ENCODE results near the gene TESK1. TPM values are rescaled to one million over a fixed set of nuclear protein-coding genes. Genes with fewer than 3 reads are reported as not detected.

TESK1 gene
- total RNA-seq, 1 donor from 2014 or later = 30.9 TPM

- Histone ChIP-seq H3K27ac (ENCODE audit: low read depth, low read length) (no peak overlapping the region), H3K27me3 (ENCODE audit: insufficient read depth, low read length) (no peaks in the 10 kb centered on the region), H2AFZ (ENCODE audit: low read depth, low read length) (no peak overlapping the region), H3K9ac (ENCODE audit: low read length) (no peak overlapping the region), H3K36me3 (ENCODE audit: insufficient read depth, low read length) (peaks cover 40% of the 10 kb centered on the region), H3K79me2 (ENCODE audit: insufficient read depth, low read length) (peaks cover 38% of the 10 kb centered on the region), H3K4me3 (ENCODE audit: insufficient read depth, low read depth, low read length) (no peak overlapping the region), H3K4me2 (ENCODE audit: low read length) (no peak overlapping the region), H4K20me1 (ENCODE audit: insufficient read depth, low read length) (peaks cover 41% of the 10 kb centered on the region), H3K9me3 (ENCODE audit: insufficient read depth, low read depth, low read length) (no peaks in the 10 kb centered on the region), H3K4me1 (ENCODE audit: insufficient read depth, low read length) (peaks cover 18% of the 10 kb centered on the region)
- FAIRE-seq (no peak), DNase-seq (ENCODE audit: low read depth) (no peak)
- Mint-ChIP-seq H3K36me3 (ENCODE audit: low read depth, unreplicated experiment) (peaks cover 20% of the 10 kb centered on the region), H3K27me3 (ENCODE audit: low read depth, unreplicated experiment) (no peaks in the 10 kb centered on the region), H3K27ac (ENCODE audit: unreplicated experiment) (no peak overlapping the region), H3K9me3 (ENCODE audit: unreplicated experiment) (no peaks in the 10 kb centered on the region), H3K4me3 (ENCODE audit: unreplicated experiment) (no peak overlapping the region), H3K4me1 (ENCODE audit: low read depth, unreplicated experiment) (peaks cover 2% of the 10 kb centered on the region)
- TF ChIP-seq CTCF (IDR thresholded peaks at IDR 0.05; ENCODE audit: insufficient read depth, low read depth, low read length) (no peak), EZH2 (IDR thresholded peaks at IDR 0.05; ENCODE audit: insufficient read depth, low read length) (no peak)
Measured at GRCh38 chr9:35557320-35557719, 47.7 kb upstream of the TESK1 start.

GRCh38 chr9:35558185-35558584 is 46.9 kb upstream of the TESK1 start:
- peaks cover 30% of the 10 kb centered on the region for H3K79me2 ChIP-seq (ENCODE audit: insufficient read depth, low read length)
- no peak overlapping the region for H2AFZ ChIP-seq (ENCODE audit: low read depth, low read length)
- no peak overlapping the region for H3K9ac ChIP-seq (ENCODE audit: low read length)
- Mint-ChIP-seq H3K4me3 (ENCODE audit: unreplicated experiment) (no peak overlapping the region), H3K27ac (ENCODE audit: unreplicated experiment) (no peak overlapping the region), H3K36me3 (ENCODE audit: low read depth, unreplicated experiment) (peaks cover 25% of the 10 kb centered on the region), H3K9me3 (ENCODE audit: unreplicated experiment) (no peaks in the 10 kb centered on the region), H3K4me1 (ENCODE audit: low read depth, unreplicated experiment) (no peaks in the 10 kb centered on the region), H3K27me3 (ENCODE audit: low read depth, unreplicated experiment) (no peaks in the 10 kb centered on the region)
- TF ChIP-seq EZH2 (IDR thresholded peaks at IDR 0.05; ENCODE audit: insufficient read depth, low read length) (no peak), CTCF (IDR thresholded peaks at IDR 0.05; ENCODE audit: insufficient read depth, low read depth, low read length) (no peak)
- H3K27me3 ChIP-seq (ENCODE audit: insufficient read depth, low read length) = no peaks in the 10 kb centered on the region
- no peak overlapping the region for H3K4me2 ChIP-seq (ENCODE audit: low read length)
- DNase-seq (ENCODE audit: low read depth) = no peak
- H3K36me3 ChIP-seq (ENCODE audit: insufficient read depth, low read length) = peaks cover 44% of the 10 kb centered on the region
- no peak overlapping the region for H3K4me3 ChIP-seq (ENCODE audit: insufficient read depth, low read depth, low read length)
- peaks cover 10% of the 10 kb centered on the region for H3K4me1 ChIP-seq (ENCODE audit: insufficient read depth, low read length)
- no peak for FAIRE-seq
- peaks cover 32% of the 10 kb centered on the region for H4K20me1 ChIP-seq (ENCODE audit: insufficient read depth, low read length)
- no peaks in the 10 kb centered on the region for H3K9me3 ChIP-seq (ENCODE audit: insufficient read depth, low read depth, low read length)
- no peak overlapping the region for H3K27ac ChIP-seq (ENCODE audit: low read depth, low read length)

GRCh38 chr9:35559792-35560530 is 45.1 kb upstream of the TESK1 start:
- Mint-ChIP-seq H3K36me3 (ENCODE audit: low read depth, unreplicated experiment) (peaks cover 29% of the 10 kb centered on the region), H3K9me3 (ENCODE audit: unreplicated experiment) (no peaks in the 10 kb centered on the region), H3K4me3 (ENCODE audit: unreplicated experiment) (no peak overlapping the region), H3K27me3 (ENCODE audit: low read depth, unreplicated experiment) (no peaks in the 10 kb centered on the region), H3K4me1 (ENCODE audit: low read depth, unreplicated experiment) (peaks cover 4% of the 10 kb centered on the region), H3K27ac (ENCODE audit: unreplicated experiment) (no peak overlapping the region)
- Histone ChIP-seq H4K20me1 (ENCODE audit: insufficient read depth, low read length) (peaks cover 17% of the 10 kb centered on the region), H3K9ac (ENCODE audit: low read length) (no peak overlapping the region), H2AFZ (ENCODE audit: low read depth, low read length) (no peak overlapping the region), H3K36me3 (ENCODE audit: insufficient read depth, low read length) (peaks cover 38% of the 10 kb centered on the region), H3K9me3 (ENCODE audit: insufficient read depth, low read depth, low read length) (no peaks in the 10 kb centered on the region), H3K4me1 (ENCODE audit: insufficient read depth, low read length) (peaks cover 4% of the 10 kb centered on the region), H3K4me2 (ENCODE audit: low read length) (no peak overlapping the region), H3K4me3 (ENCODE audit: insufficient read depth, low read depth, low read length) (no peak overlapping the region), H3K79me2 (ENCODE audit: insufficient read depth, low read length) (peaks cover 12% of the 10 kb centered on the region), H3K27me3 (ENCODE audit: insufficient read depth, low read length) (no peaks in the 10 kb centered on the region), H3K27ac (ENCODE audit: low read depth, low read length) (no peak overlapping the region)
- DNase-seq (ENCODE audit: low read depth) (no peak), FAIRE-seq (no peak)
- no peak for TF ChIP-seq CTCF (IDR thresholded peaks at IDR 0.05; ENCODE audit: insufficient read depth, low read depth, low read length)
- TF ChIP-seq EZH2 (IDR thresholded peaks at IDR 0.05; ENCODE audit: insufficient read depth, low read length) = no peak
